ENCODE results near the gene PLOD3. TPM values are rescaled to one million over a fixed set of nuclear protein-coding genes. Genes with fewer than 3 reads are reported as not detected.

PLOD3 gene
- total RNA-seq, 1 experiment from 2014 or later, result 83.7 TPM

GRCh38 chr7:101231644-101232043, 14.3 kb upstream of the PLOD3 start (continued):
- TF ChIP-seq ATF3 (IDR thresholded peaks at IDR 0.05) (no peak), ZNF274 (IDR thresholded peaks at IDR 0.05; ENCODE audit: low read depth, low read length) (no peak), REST (IDR thresholded peaks at IDR 0.05; ENCODE audit: low read depth) (no peak), FOSL1 (IDR thresholded peaks at IDR 0.05; ENCODE audit: low read depth) (no peak), POLR2AphosphoS5 (IDR thresholded peaks at IDR 0.05; ENCODE audit: low read depth, low read length) (no peak), EZH2phosphoT487 (IDR thresholded peaks at IDR 0.05; ENCODE audit: borderline replicate concordance) (no peak), ZFX (IDR thresholded peaks at IDR 0.05) (no peak), ELF1 (IDR thresholded peaks at IDR 0.05; ENCODE audit: borderline replicate concordance, low read depth) (no peak), POLR2A (IDR thresholded peaks at IDR 0.05; ENCODE audit: borderline replicate concordance, extremely low read depth, insufficient read depth, insufficient read length) (no peak)

DNA sequence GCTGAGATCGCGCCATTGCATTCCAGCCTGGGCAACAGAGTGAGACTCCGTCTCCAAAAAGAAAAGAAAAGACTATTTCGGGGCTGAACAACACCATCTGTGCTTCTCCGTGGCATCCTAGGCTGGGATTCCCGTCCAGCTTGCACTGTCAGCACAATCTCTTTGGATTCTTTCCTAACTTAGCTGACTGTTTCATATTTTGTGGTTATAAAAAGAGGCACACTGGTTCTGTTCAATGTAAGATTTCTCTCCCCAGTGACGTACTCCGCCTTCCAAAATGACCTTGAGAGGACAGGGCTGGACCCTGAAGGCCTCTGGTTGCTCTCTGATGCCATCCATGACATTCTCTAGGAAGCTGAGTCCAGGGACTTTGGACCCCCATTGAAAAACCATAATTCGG, 9.3 kb upstream of the PLOD3 start:
- no TSS peak for BruUV-seq (replicated peaks)
- intact Hi-C loops (cut with micrococcal nuclease), result no loop called here
- H3K9me3 ChIP-seq (ENCODE audit: control insufficient read depth in 1 of 2, insufficient read depth in 1 of 2, low read depth in 1 of 2, low read length in 2 of 2), result no peaks in the 10 kb centered on the region
- no peaks in the 10 kb centered on the region for H4K20me1 ChIP-seq (ENCODE audit: insufficient read depth)
- H3K4me1 ChIP-seq (ENCODE audit: control insufficient read depth in 1 of 2, insufficient read depth in 2 of 2, low read length in 2 of 2), result peaks cover under 1 to 4% of the 10 kb centered on the region in 2 experiments; a peak in 3 of 4 replicates
- POLR2A ChIA-PET, result no interaction called here
- no peak overlapping the region for H3K4me2 ChIP-seq (ENCODE audit: low read length)
- H3K27me3 ChIP-seq (ENCODE audit: insufficient read depth, low read length), result no peaks in the 10 kb centered on the region
- H3K9ac ChIP-seq (ENCODE audit: low read length), result no peak overlapping the region
- H3K27ac ChIP-seq (ENCODE audit: low read depth, low read length), result no peak overlapping the region
- RAD21 ChIA-PET (ENCODE audit: low non-redundant PET in 1 of 2, low total read pairs in 2 of 2, uncharacterized antibody in 2 of 2, unreplicated experiment in 2 of 2), result no interaction called here
- no peak for TF ChIP-seq ZNF274 (IDR thresholded peaks at IDR 0.05; ENCODE audit: low read depth, low read length)
- TF ChIP-seq ELF1 (IDR thresholded peaks at IDR 0.05; ENCODE audit: borderline replicate concordance, low read depth), result no peak
- TF ChIP-seq CEBPB (IDR thresholded peaks at IDR 0.05; ENCODE audit: low read depth), result no peak
- no peak for TF ChIP-seq EZH2phosphoT487 (IDR thresholded peaks at IDR 0.05; ENCODE audit: borderline replicate concordance)
- TF ChIP-seq CTCF (IDR thresholded peaks at IDR 0.05 in 2 of 3, conservative IDR thresholded peaks at IDR 0.05 in 1 of 3; ENCODE audit: borderline replicate concordance in 1 of 3, insufficient read depth in 1 of 3, low read depth in 2 of 3, low read length in 2 of 3), result no peak
- no peak for TF ChIP-seq SIN3A (IDR thresholded peaks at IDR 0.05; ENCODE audit: low read depth)
- no peak for TF ChIP-seq TCF7L2 (IDR thresholded peaks at IDR 0.05; ENCODE audit: borderline replicate concordance, extremely low read depth, insufficient read depth, insufficient read length)
- no peak for TF ChIP-seq SRF (IDR thresholded peaks at IDR 0.05; ENCODE audit: low read depth)
- TF ChIP-seq POLR2AphosphoS5 (IDR thresholded peaks at IDR 0.05; ENCODE audit: low read depth, low read length), result no peak
- TF ChIP-seq YY1 (IDR thresholded peaks at IDR 0.05; ENCODE audit: extremely low read depth, insufficient replicate concordance, low read depth, low read length), result no peak
- no peak for TF ChIP-seq ATF3 (IDR thresholded peaks at IDR 0.05)
- no peak for TF ChIP-seq FOSL1 (IDR thresholded peaks at IDR 0.05; ENCODE audit: low read depth)
- no peak for ATAC-seq
- peaks cover 5% of the 10 kb centered on the region for H3K79me2 ChIP-seq (ENCODE audit: insufficient read depth, low read length)
- DNase-seq (ENCODE audit: low read depth, low spot score), result no peak
- CTCF ChIA-PET, result interaction anchor here (0.8 kb wide), 1 partner anchor 83 kb away, joined by 3 read pairs; no protein-coding TSS in a partner anchor
- H3K4me3 ChIP-seq (replicated peaks in 1 of 2; ENCODE audit: low read depth in 1 of 2, low read length in 2 of 2), result no peak overlapping the region
- peaks cover 4 to 8% of the 10 kb centered on the region in 2 experiments; a peak in 2 of 4 replicates for H3K36me3 ChIP-seq (ENCODE audit: control insufficient read depth in 1 of 2, insufficient read depth in 2 of 2, low read length in 2 of 2)
- no peaks in the 10 kb centered on the region for H3K9me2 ChIP-seq (ENCODE audit: insufficient read depth)
- no peak overlapping the region for H2AFZ ChIP-seq (ENCODE audit: low read depth, low read length, poor library complexity, severe bottlenecking)

Measured in HCT116 (cell line).